HUES6 (cell line): Measurements from ENCODE around the gene ACTN4.
A peak's percentile ranks its signal among the peaks of the same experiment; 100 is the strongest.

Source experiments
- H3K27ac ChIP-seq: 2 replicates; pipeline ENCODE4 v1.7.0; 2013; ENCODE audit warnings: low read depth, mild to moderate bottlenecking, low read length, inconsistent platforms
- H3K27me3 ChIP-seq: 2 replicates; pipeline ENCODE4 v1.6.1; 2013; ENCODE audit warnings: low read length; ENCODE audit not compliant: control insufficient read depth, insufficient read depth
- H3K36me3 ChIP-seq: 2 replicates; pipeline ENCODE4 v1.6.1; 2013; ENCODE audit warnings: low read length; ENCODE audit not compliant: control insufficient read depth, insufficient read depth
- H3K4me1 ChIP-seq: 2 replicates; pipeline ENCODE4 v1.6.1; 2013; ENCODE audit warnings: low read length; ENCODE audit not compliant: control insufficient read depth, insufficient read depth
- H3K4me3 ChIP-seq: 2 replicates; pipeline ENCODE4 v1.5.1; 2013; ENCODE audit warnings: low read depth, low read length
- H3K9ac ChIP-seq: one replicate; pipeline ENCODE4 v1.6.1; 2013; ENCODE audit warnings: mild to moderate bottlenecking, low read length
- H3K9me3 ChIP-seq: 2 replicates; pipeline ENCODE4 v1.6.1; 2013; ENCODE audit warnings: low read depth, low read length; ENCODE audit not compliant: control insufficient read depth, insufficient read depth

Gene ACTN4

DNA sequence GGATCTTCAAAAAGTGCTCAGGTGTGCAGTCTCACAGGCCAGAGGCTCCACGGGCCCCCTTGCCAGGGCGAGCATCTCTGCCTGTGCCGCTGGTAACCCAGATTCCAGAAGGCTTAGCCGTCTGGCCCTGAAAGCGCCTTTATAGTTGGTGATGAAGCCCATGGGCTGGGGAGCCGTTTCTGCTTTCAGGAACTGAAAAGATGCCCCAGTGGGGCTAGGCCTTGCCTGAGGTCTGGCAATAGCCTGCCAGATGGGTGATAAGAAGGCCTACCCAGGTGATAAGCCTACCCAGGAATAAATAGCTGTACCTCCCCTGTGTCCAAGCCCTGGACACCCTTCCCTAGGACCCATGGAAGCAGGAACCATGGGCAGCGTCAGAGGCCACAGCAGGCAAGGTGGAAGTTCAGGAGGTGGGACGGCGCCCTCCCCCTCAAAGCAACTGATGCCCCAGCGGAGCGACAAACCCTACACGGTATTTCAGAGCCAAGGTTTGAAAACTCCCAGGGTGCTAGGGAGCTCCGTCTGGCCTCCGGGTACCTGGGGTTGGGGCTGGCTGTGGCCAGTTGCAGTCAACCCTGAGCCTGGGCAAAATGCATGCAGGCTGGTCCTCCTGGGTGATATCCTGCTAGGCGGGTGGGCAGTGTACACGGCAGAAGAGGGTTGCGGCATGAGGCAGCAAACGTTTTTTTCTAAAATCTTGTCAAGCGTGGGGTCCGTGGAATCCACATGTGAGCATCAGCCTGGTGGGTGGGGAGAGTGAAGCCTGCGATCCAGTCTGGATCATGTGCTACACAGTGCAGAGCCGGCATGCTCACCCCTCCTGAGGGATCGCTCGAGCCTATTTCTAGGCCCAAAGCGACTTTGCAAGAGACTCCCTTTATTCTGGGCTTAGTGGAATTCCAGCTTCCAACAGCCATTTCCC is 45.3 kb downstream of the ACTN4 start:
- H3K9me3 ChIP-seq, result no peaks in the 10 kb centered on the region
- peaks cover 75% of the 10 kb centered on the region for H3K4me1 ChIP-seq
- peak overlapping the region; percentile 67 for H3K9ac ChIP-seq
- no peaks in the 10 kb centered on the region for H3K27me3 ChIP-seq
- peak overlapping the region; percentile 74 for H3K27ac ChIP-seq
- H3K36me3 ChIP-seq, result peaks cover 40% of the 10 kb centered on the region
- H3K4me3 ChIP-seq, result peak overlapping the region; percentile 5; the same call in 1 of the 2 replicates

DNA sequence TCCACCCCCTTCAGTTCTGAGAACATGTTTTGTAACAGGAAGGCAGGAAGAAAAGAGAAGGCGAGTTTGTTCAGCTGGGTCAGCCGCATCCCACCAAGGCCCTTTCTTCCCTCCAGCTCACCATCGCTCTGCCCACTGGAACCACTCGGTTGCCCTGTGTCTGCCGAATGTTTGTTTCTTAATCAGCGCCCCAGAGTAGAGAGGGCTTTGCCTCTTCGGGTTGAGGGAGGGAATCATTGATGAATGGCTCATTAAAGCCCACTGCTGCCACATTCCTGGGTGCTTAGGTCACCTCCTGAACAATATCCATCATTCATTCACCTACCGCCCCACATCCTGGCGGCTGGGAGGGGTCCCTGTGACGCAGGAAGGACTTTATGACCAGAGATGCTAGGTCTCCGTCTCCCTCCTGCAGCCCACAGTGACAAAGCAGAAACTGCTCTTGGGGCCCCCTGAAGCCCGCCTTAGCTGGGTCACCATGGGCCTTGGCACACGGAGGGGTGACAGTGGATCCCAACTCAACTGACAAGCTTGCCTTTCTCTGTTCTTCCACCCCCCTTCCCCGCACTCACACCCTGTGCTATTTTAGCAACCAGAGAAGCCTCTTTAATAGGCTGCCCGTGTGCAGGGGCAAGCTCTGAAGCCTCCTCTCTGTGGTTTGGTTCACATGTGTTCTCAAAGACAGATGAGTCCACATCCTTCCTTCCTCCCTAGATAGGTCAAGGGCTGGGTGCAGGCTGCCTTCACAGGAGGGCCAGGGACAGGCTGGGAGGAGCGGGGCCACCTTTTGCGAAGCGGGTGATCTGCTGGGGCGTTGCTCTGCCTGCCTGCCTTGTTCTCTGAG is 46.2 kb downstream of the ACTN4 start:
- H3K36me3 ChIP-seq, result peaks cover 49% of the 10 kb centered on the region
- no peaks in the 10 kb centered on the region for H3K9me3 ChIP-seq
- peaks cover 83% of the 10 kb centered on the region for H3K4me1 ChIP-seq
- peak overlapping the region; percentile 74 for H3K27ac ChIP-seq
- peak overlapping the region; percentile 67 for H3K9ac ChIP-seq
- H3K4me3 ChIP-seq, result peak overlapping the region; percentile 5; the same call in 1 of the 2 replicates
- no peaks in the 10 kb centered on the region for H3K27me3 ChIP-seq

DNA sequence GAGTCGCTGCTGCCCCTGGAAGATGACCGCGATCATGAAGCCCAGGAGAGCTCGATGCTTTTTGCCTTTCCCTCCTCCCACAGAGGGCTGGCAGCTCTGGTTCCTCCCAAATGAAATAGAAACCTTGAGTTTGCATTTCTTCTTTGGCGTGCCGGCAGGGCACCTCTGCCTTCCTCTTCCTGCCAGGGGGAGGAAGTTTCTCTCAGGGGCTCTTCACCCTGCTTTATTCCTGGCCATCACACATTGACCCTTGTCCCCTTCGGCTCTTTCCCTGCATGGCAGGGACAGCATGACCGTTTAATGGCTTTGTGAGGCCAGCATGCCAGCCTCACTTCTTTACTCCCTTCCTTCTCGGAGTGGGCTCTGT is 47.9 kb downstream of the ACTN4 start:
- H3K9ac ChIP-seq, result no peak overlapping the region
- no peaks in the 10 kb centered on the region for H3K9me3 ChIP-seq
- 0 out of 2 replicates have a peak overlapping the region, but pooled peaks have one; percentile 46 for H3K27ac ChIP-seq
- H3K27me3 ChIP-seq, result no peaks in the 10 kb centered on the region
- H3K36me3 ChIP-seq, result peaks cover 58% of the 10 kb centered on the region
- no peak overlapping the region for H3K4me3 ChIP-seq
- peaks cover 72% of the 10 kb centered on the region for H3K4me1 ChIP-seq

DNA sequence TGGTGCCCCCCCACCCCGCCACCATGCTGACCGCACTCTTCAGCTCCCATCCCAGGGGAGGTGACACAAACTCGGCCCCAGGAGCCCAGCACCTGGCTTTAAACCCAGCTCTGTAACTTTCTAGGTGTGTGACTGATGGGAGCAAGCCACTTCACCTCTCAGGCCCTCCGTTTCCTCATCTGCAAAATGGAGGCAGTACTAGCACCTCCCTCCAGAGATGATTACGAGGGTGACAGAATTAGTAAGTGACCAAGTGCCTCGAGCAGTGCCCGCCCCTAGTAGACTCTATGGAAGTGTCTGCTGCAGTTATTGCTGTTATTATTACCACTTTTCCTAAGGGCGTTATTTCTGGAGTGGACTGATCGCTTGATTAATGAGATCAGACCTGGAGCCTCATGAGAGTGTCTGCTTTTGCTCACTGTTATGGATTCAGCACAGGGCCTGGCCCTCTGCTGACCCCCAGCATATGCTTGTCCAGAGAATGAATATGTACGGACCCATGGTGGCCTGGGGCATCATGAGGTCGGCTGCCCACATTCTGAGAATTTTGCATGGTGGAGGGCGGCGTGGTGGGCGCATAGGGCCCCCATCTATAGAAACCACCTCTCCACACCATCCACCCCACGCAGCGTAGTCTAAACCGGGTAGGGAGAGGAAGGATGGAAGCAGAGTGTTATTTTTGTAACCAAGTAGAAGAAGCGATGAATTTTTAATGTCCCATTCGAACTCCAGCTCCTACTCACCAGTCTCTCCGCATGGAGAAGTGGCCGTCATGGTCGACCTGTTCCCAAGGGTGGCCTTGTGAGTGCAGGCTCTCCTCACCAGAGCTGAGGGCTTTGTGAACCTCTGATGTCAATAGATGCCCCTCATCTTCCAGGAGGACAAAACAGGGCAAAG is 48.6 kb downstream of the ACTN4 start:
- H3K27ac ChIP-seq, result 0 out of 2 replicates have a peak overlapping the region, but pooled peaks have one; percentile 6
- H3K9me3 ChIP-seq, result no peaks in the 10 kb centered on the region
- peaks cover 63% of the 10 kb centered on the region for H3K36me3 ChIP-seq
- H3K9ac ChIP-seq, result no peak overlapping the region
- no peaks in the 10 kb centered on the region for H3K27me3 ChIP-seq
- H3K4me1 ChIP-seq, result peaks cover 66% of the 10 kb centered on the region
- H3K4me3 ChIP-seq, result no peak overlapping the region

DNA sequence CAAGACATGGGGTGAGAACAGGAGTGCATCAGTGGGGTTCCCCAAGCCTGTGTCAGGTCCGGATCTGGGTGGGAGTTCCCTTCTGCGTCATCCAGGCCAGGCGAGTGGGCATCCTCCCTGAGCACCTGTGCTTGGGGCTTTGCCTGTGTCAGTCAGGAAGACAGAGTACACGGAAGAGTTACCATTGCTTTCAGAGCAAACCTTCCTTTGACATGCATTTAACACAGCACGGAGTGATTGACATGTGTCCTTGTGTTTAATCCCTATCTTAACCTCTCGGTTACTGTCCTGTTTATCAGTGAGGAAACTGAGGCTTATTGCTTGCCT is 49.2 kb downstream of the ACTN4 start:
- Histone ChIP-seq H3K27me3 (no peaks in the 10 kb centered on the region), H3K9ac (no peak overlapping the region), H3K4me3 (no peak overlapping the region), H3K9me3 (no peaks in the 10 kb centered on the region), H3K36me3 (peaks cover 69% of the 10 kb centered on the region), H3K4me1 (peaks cover 66% of the 10 kb centered on the region), H3K27ac (no peak overlapping the region)

DNA sequence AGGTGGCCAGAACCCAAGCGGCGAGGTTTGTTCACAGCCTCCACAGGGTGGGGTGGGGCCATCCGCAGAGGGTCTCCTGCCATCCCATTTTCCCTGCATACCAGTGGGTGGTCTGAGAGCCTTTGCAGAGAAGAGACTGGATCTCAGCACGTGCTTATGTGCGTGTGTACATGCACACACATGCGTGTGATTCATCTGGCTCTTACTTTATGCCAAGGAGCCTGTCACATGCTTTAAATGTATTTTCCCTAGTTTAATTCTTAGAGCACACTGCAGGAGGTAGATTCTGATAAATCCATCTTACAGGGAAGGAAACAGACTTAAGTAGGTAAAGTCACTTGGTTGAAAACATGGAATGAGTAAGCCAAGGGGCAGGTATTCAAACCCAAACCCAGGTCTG is 49.7 kb downstream of the ACTN4 start:
- peaks cover 71% of the 10 kb centered on the region for H3K36me3 ChIP-seq
- H3K4me3 ChIP-seq, result no peak overlapping the region
- H3K4me1 ChIP-seq, result peaks cover 61% of the 10 kb centered on the region
- H3K9me3 ChIP-seq, result no peaks in the 10 kb centered on the region
- H3K27ac ChIP-seq, result 0 out of 2 replicates have a peak overlapping the region, but pooled peaks have one; percentile 25
- no peaks in the 10 kb centered on the region for H3K27me3 ChIP-seq
- H3K9ac ChIP-seq, result no peak overlapping the region

GRCh38 chr19:38697641-38698071 is 50.2 kb downstream of the ACTN4 start:
- H3K36me3 ChIP-seq, result peaks cover 75% of the 10 kb centered on the region
- peaks cover 56% of the 10 kb centered on the region for H3K4me1 ChIP-seq

DNA sequence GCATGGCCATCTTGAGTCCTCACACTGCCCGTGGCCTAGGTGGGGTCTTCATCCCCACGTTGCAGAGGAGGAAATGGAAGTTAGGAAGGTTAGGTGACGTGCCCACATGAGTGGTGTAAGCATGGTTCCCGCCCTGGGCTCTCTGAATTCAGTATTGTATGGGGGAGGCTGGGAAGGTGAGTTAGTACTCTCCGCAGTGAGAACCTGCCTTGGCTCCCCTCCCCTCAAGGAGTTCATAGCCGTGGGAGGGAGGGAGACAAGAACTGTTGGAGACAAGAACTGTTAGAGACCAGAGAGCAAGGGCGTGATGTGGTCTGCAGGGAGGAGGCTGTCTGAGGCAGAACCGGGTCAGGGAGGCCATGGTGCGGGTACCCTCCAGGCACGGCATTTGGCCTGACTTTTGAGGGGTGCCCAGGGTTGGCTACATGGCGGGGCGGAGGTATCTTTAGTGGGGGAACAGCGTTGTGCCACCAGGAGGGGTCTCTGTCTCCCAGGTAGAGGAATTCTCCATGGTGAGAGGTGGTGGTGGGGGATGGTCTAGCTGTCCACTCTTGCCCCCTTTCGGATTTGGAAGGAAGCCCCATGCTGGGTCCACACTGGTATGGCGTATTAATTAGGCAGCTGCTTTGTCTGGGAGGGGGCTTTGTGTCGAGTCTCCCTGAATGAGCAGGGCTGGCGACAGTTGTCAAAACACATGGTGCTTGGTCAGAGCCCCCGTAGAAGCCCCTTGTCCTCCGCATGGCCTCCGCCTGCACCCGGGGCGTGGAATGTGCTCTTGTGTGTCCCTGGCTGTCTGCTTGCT is 51.0 kb downstream of the ACTN4 start:
- peak overlapping the region; percentile 3 for H3K9ac ChIP-seq
- H3K9me3 ChIP-seq, result no peaks in the 10 kb centered on the region
- H3K27ac ChIP-seq, result peak overlapping the region; percentile 21; the same call in 1 of the 2 replicates
- H3K4me3 ChIP-seq, result no peak overlapping the region
- H3K27me3 ChIP-seq, result no peaks in the 10 kb centered on the region
- H3K36me3 ChIP-seq, result peaks cover 82% of the 10 kb centered on the region
- peaks cover 49% of the 10 kb centered on the region for H3K4me1 ChIP-seq

More at GRCh38 chr19:38697641-38698071, 50.2 kb downstream of the ACTN4 start:
- Histone ChIP-seq H3K4me3 (no peak overlapping the region), H3K27me3 (no peaks in the 10 kb centered on the region), H3K9me3 (no peaks in the 10 kb centered on the region), H3K27ac (0 out of 2 replicates have a peak overlapping the region, but pooled peaks have one; percentile 25), H3K9ac (no peak overlapping the region)

DNA sequence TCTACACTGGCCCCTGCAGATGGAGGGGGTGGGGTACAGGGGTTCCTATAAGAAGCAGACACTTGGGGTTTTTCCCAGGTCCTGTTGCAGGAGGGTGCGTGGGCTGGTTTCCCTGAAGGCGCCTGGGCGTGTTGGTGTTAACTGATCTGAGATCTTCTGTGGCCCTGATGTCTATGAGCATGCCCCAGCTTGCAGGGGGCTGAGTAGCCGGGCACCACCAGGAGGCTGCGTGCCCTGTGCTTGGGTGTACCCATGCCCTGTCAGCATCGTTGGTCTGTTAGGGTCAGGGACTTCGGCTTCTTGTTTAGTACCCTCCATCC is 51.5 kb downstream of the ACTN4 start:
- Histone ChIP-seq H3K36me3 (peaks cover 85% of the 10 kb centered on the region), H3K9ac (no peak overlapping the region), H3K4me1 (peaks cover 43% of the 10 kb centered on the region), H3K4me3 (no peak overlapping the region), H3K27ac (peak overlapping the region; percentile 21; the same call in 1 of the 2 replicates), H3K27me3 (no peaks in the 10 kb centered on the region), H3K9me3 (no peaks in the 10 kb centered on the region)
